K562 (cell line): Measurements from ENCODE around the gene GHSR. TPM values are rescaled to one million over a fixed set of nuclear protein-coding genes. Genes with fewer than 3 reads are reported as not detected.

Experiments used
- ATAC-seq: fragments of 200-7000 bp; cut with Tn5 transposase; 3 replicates; pipeline ENCODE4 v1.9.1; 2020; ENCODE audit warnings: moderate library complexity
- BruUV-seq: library from RNA; stranded (reverse); fragments of 400-500 nt; replicated peaks from 2 replicates; lab custom pipeline; 2021; lab: Mats Ljungman, UMichigan
- CTCF ChIA-PET: fragments of 300-600 bp; formaldehyde crosslinking; extraction: SDS; loops from one replicate; lab custom pipeline; 2021; ENCODE audit warnings: low intra/inter-chr PET ratio; lab: Yijun Ruan, JAX
- POLR2A ChIA-PET: fragments of 300-600, 350-650 bp; sonication (Branson Sonifier 250); formaldehyde crosslinking; extraction: SDS; loops from one replicate; lab custom pipeline; 2021; ENCODE audit warnings: antibody characterized with exemption, inconsistent platforms; lab: Yijun Ruan, JAX
- DNase-seq, 4 experiments: peaks; one replicate each; pipeline versions ENCODE4 v3.0.0 to v3.0.0-alpha.2; 2011 to 2018; ENCODE audit warnings: low spot score in 3 of 4, mixed read lengths in 3 of 4; ENCODE audit errors: extremely low read depth in 1 of 4
- FAIRE-seq: peaks from 2 replicates; lab custom pipeline; 2011; peaks lifted over from hg19 to GRCh38; lab: Jason Lieb, UNC
- H2AFZ ChIP-seq: 2 replicates; pipeline ENCODE4 v1.6.0; 2011; ENCODE audit warnings: low read depth, low read length, control low read depth, inconsistent platforms
- H3K27ac ChIP-seq: fragments of 200-600 bp; 3 replicates; pipeline ENCODE4 v1.8.0; 2011; ENCODE audit warnings: low read depth, mild to moderate bottlenecking, control low read depth, inconsistent platforms, low read length, moderate library complexity, mixed read lengths; ENCODE audit errors: extremely low read depth
- H3K27me3 ChIP-seq, 2 experiments: fragments of 300-600 bp in 1 of 2; 2 replicates in 1 of 2; 3 replicates in 1 of 2; pipeline versions ENCODE4 v1.6.0 to v1.8.0; 2011; ENCODE audit warnings: inconsistent platforms in 2 of 2, low read length in 2 of 2, mild to moderate bottlenecking in 1 of 2, mixed read lengths in 1 of 2, moderate library complexity in 1 of 2; ENCODE audit not compliant: control insufficient read depth in 2 of 2, insufficient read depth in 2 of 2
- H3K36me3 ChIP-seq: fragments of 300-600 bp; 3 replicates; pipeline ENCODE4 v1.8.0; 2011; ENCODE audit warnings: mild to moderate bottlenecking, low read length, inconsistent platforms; ENCODE audit not compliant: control insufficient read depth, insufficient read depth
- H3K4me1 ChIP-seq, 2 experiments: fragments of 200-600 bp in 1 of 2; replicated peaks in 1 of 2; 2 replicates in 1 of 2; 3 replicates in 1 of 2; pipeline versions ENCODE4 v1.5.1 to v1.8.0; 2011; ENCODE audit warnings: inconsistent platforms in 2 of 2, low read length in 2 of 2, mild to moderate bottlenecking in 1 of 2, mixed read lengths in 1 of 2, moderate library complexity in 1 of 2; ENCODE audit not compliant: control insufficient read depth in 2 of 2, insufficient read depth in 2 of 2
- H3K4me2 ChIP-seq: 2 replicates; pipeline ENCODE4 v1.6.1; 2011; ENCODE audit warnings: low read length, control low read depth, inconsistent platforms, mixed read lengths; ENCODE audit not compliant: insufficient read depth
- H3K4me3 ChIP-seq: fragments of 200-600 bp; sonication (generic), shearing (Covaris generic); 2 replicates; pipeline ENCODE4 v1.5.1; 2016; ENCODE audit warnings: control low read depth, inconsistent platforms
- H3K79me2 ChIP-seq: fragments of 200-600 bp; 3 replicates; pipeline ENCODE4 v1.8.0; 2011; ENCODE audit warnings: low read length, inconsistent platforms; ENCODE audit not compliant: control insufficient read depth, insufficient read depth
- H3K9ac ChIP-seq, 2 experiments: 2 replicates each; pipeline versions ENCODE4 v1.6.0 to v1.6.1; 2011; ENCODE audit warnings: low read depth in 2 of 2, low read length in 2 of 2, control low read depth in 1 of 2, inconsistent platforms in 1 of 2, mild to moderate bottlenecking in 1 of 2, mixed read lengths in 1 of 2; ENCODE audit not compliant: insufficient read depth in 1 of 2
- H3K9me1 ChIP-seq: one replicate; pipeline ENCODE4 v1.6.0; 2011; ENCODE audit warnings: inconsistent platforms, mild to moderate bottlenecking, low read length, moderate library complexity; ENCODE audit not compliant: control insufficient read depth, insufficient read depth
- H3K9me3 ChIP-seq: replicated peaks from 2 replicates; pipeline ENCODE4 v1.5.1; 2011; ENCODE audit warnings: low read depth, low read length, inconsistent platforms; ENCODE audit not compliant: control insufficient read depth, insufficient read depth
- H4K20me1 ChIP-seq: replicated peaks from 2 replicates; pipeline ENCODE4 v1.6.1; 2011; ENCODE audit warnings: low read length, inconsistent platforms, mixed read lengths; ENCODE audit not compliant: control insufficient read depth, insufficient read depth
- ETV5 ChIP-seq: sonication (generic); formaldehyde crosslinking; IDR thresholded peaks from 2 replicates; pipeline ENCODE4 v1.4.0; 2020; ENCODE audit warnings: low read depth, mild to moderate bottlenecking, missing genetic modification reagents
- KLF6 ChIP-seq: fragments of 250-450 bp; sonication (Bioruptor Pico); IDR thresholded peaks from 2 replicates; pipeline ENCODE4 v1.4.0; 2020; ENCODE audit warnings: mild to moderate bottlenecking, moderate library complexity, borderline replicate concordance
- MAFF ChIP-seq: IDR thresholded peaks from 2 replicates; pipeline ENCODE4 v1.6.1; 2012; ENCODE audit warnings: low read length, improper control_type of control experiment
- MAFK ChIP-seq: IDR thresholded peaks from 2 replicates; pipeline ENCODE4 v1.6.1; 2011; ENCODE audit warnings: low read length, improper control_type of control experiment
- PCBP1 ChIP-seq: fragments of 200-400 bp; formaldehyde crosslinking; IDR thresholded peaks from 2 replicates; pipeline ENCODE4 v1.6.1; 2018; ENCODE audit warnings: mild to moderate bottlenecking, low read depth, low read length; ENCODE audit not compliant: poor library complexity, severe bottlenecking
- RBM15 ChIP-seq: fragments of 200-400 bp; formaldehyde crosslinking; IDR thresholded peaks from 2 replicates; pipeline ENCODE4 v1.6.1; 2018; ENCODE audit warnings: mild to moderate bottlenecking, low read length, moderate library complexity; ENCODE audit not compliant: insufficient read depth
- RBM17 ChIP-seq: fragments of 200-400 bp; formaldehyde crosslinking; IDR thresholded peaks from 2 replicates; pipeline ENCODE4 v1.6.1; 2017; ENCODE audit warnings: low read depth, mild to moderate bottlenecking, low read length, borderline replicate concordance
- SUPT5H ChIP-seq: fragments of 450-650 bp; IDR thresholded peaks from 2 replicates; pipeline ENCODE4 v1.6.1; 2016
- ZNF224 ChIP-seq: sonication (generic); formaldehyde crosslinking; IDR thresholded peaks from 2 replicates; pipeline ENCODE4 v1.8.0; 2022; ENCODE audit warnings: mild to moderate bottlenecking, missing genetic modification reagents
- ZNF445 ChIP-seq: fragments of 250-450 bp; sonication (Bioruptor Pico); IDR thresholded peaks from 2 replicates; pipeline ENCODE4 v1.4.0; 2020; ENCODE audit warnings: low read depth, mild to moderate bottlenecking, moderate library complexity
- WGBS: fragments of 100-300 bp; shearing (Covaris generic); methylation state at CpG from one replicate; pipeline ENCODE4 v1.1.6; 2016; ENCODE audit warnings: low coverage, mixed read lengths; ENCODE audit not compliant: insufficient coverage; ENCODE audit errors: missing lambda C conversion rate; 5-methylcytosine and 5-hydroxymethylcytosine counted together
- in situ Hi-C: fragments of 300-500 bp; cut with MboI; formaldehyde crosslinking; loops from 4 replicates; pipeline ENCODE4 v1.15.0; 2018; ENCODE audit warnings: inconsistent platforms, mixed read lengths
- intact Hi-C: fragments of 100-400 bp; cut with micrococcal nuclease; formaldehyde crosslinking; loops from 2 replicates; pipeline ENCODE4 v1.14.2; 2022
- polyA plus RNA-seq, 8 experiments: library from polyadenylated mRNA; depleted of rRNA in 4 of 8; stranded (reverse) in 5 of 8; unstranded in 3 of 8; fragments of >200 nt; fragmentation: Nextera tagmentation in 2 of 8; fragmentation: Illumina TruSeq in 1 of 8; extraction: Ambion mirVana in 2 of 8; extraction: Trizol in 1 of 8; gene quantifications; 2 replicates each; pipeline versions ENCODE4 v1.2.1 to v1.2.3, GENCODE V29; 2011 to 2014; ENCODE audit warnings: inconsistent platforms in 1 of 8, missing spikeins in 1 of 8
- total RNA-seq, 7 experiments: library from RNA; depleted of rRNA in 6 of 7; stranded (reverse); fragments of >200 nt in 6 of 7; fragmentation: Illumina TruSeq in 2 of 7; extraction: Trizol in 2 of 7; gene quantifications; 2 replicates each; pipeline versions ENCODE4 v1.2.1 to v1.2.3, GENCODE V29; 2011 to 2021; ENCODE audit warnings: low replicate concordance in 1 of 7
- TF ChIP-seq, protein P1 (sequence below), 2 experiments: fragments of 450-650 bp; conservative IDR thresholded peaks; 2 replicates each; pipeline ENCODE4 v1.6.1; 2017; ENCODE audit warnings: mild to moderate bottlenecking in 2 of 2, moderate library complexity in 2 of 2
- TF ChIP-seq, protein P2 (sequence below): fragments of 250-450 bp; sonication (Bioruptor Pico); IDR thresholded peaks from 2 replicates; pipeline ENCODE4 v1.4.0; 2020; ENCODE audit warnings: mild to moderate bottlenecking
- TF ChIP-seq, protein P3 (sequence below), 2 experiments: fragments of 450-650 bp in 1 of 2; sonication (generic) in 1 of 2; formaldehyde crosslinking; conservative IDR thresholded peaks; 2 replicates each; pipeline versions ENCODE4 v1.4.0 to v1.8.1; 2020 to 2022; ENCODE audit warnings: mild to moderate bottlenecking in 1 of 2, missing genetic modification reagents in 1 of 2

The GHSR gene
- total and polyA plus RNA-seq, 9 of the 15 experiments (the other 6 are each of a cell fraction or from before 2014, with no cell fraction given) = not detected

DNA sequence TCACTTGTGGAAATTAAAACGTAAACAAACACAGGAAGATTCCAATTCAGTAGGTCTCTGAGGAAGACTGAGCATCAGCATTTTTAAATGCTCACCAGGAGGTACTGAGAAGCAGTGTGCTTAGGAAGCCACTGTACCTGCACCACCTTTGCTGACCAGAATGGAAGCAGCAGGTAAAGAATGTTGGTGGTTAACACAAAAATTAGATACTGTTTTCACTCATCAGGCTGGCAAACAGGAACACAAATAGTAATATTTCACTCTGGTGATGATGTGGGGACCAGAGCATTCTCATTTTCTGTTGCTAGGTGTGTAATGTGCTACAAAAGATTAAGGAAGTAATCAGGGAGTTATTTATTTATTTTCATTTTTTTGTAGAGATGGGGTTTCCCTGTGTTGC lies 29.9 kb upstream of the GHSR start:
- POLR2A ChIA-PET = interaction anchor here (0.6 kb wide), 1 partner anchor 48 kb away, joined by 3 read pairs; no protein-coding TSS in a partner anchor
- in situ Hi-C loops = no loop called here

More for the DNA sequence above, 29.9 kb upstream of the GHSR start:
- FAIRE-seq = no peak
- H3K79me2 ChIP-seq = no peaks in the 10 kb centered on the region
- no peak for TF ChIP-seq ZNF445
- TF ChIP-seq ETV5 (CRISPR knock-in tag) = no peak
- TF ChIP-seq PCBP1 = no peak
- TF ChIP-seq, protein P1, sequence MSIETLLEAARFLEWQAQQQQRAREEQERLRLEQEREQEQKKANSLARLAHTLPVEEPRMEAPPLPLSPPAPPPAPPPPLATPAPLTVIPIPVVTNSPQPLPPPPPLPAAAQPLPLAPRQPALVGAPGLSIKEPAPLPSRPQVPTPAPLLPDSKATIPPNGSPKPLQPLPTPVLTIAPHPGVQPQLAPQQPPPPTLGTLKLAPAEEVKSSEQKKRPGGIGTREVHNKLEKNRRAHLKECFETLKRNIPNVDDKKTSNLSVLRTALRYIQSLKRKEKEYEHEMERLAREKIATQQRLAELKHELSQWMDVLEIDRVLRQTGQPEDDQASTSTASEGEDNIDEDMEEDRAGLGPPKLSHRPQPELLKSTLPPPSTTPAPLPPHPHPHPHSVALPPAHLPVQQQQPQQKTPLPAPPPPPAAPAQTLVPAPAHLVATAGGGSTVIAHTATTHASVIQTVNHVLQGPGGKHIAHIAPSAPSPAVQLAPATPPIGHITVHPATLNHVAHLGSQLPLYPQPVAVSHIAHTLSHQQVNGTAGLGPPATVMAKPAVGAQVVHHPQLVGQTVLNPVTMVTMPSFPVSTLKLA (conservative IDR thresholded peaks at IDR 0.05) = no peak
- TF ChIP-seq, protein P2, sequence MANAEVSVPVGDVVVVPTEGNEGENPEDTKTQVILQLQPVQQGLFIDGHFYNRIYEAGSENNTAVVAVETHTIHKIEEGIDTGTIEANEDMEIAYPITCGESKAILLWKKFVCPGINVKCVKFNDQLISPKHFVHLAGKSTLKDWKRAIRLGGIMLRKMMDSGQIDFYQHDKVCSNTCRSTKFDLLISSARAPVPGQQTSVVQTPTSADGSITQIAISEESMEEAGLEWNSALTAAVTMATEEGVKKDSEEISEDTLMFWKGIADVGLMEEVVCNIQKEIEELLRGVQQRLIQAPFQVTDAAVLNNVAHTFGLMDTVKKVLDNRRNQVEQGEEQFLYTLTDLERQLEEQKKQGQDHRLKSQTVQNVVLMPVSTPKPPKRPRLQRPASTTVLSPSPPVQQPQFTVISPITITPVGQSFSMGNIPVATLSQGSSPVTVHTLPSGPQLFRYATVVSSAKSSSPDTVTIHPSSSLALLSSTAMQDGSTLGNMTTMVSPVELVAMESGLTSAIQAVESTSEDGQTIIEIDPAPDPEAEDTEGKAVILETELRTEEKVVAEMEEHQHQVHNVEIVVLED = no peak
- TF ChIP-seq KLF6 (CRISPR knock-in tag) = no peak
- TF ChIP-seq RBM15 = no peak
- no peak for TF ChIP-seq SUPT5H
- TF ChIP-seq RBM17 = no peak
- TF ChIP-seq MAFK = no peak
- TF ChIP-seq, protein P3, sequence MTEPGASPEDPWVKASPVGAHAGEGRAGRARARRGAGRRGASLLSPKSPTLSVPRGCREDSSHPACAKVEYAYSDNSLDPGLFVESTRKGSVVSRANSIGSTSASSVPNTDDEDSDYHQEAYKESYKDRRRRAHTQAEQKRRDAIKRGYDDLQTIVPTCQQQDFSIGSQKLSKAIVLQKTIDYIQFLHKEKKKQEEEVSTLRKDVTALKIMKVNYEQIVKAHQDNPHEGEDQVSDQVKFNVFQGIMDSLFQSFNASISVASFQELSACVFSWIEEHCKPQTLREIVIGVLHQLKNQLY (CRISPR knock-in tag; conservative IDR thresholded peaks at IDR 0.05) = no peak
- TF ChIP-seq MAFF = no peak
- TF ChIP-seq ZNF224 (CRISPR knock-in tag) = no peak
- H3K27me3 ChIP-seq = no peaks in the 10 kb centered on the region; a peak in 1 of 5 replicates
- no peaks in the 10 kb centered on the region for H3K36me3 ChIP-seq
- no peak overlapping the region for H3K4me2 ChIP-seq
- CTCF ChIA-PET = interaction anchor here (2.2 kb wide), 1 partner anchor 145 kb away, joined by 8 read pairs; no protein-coding TSS in a partner anchor
- H3K4me1 ChIP-seq = no peaks in the 10 kb centered on the region
- BruUV-seq = no TSS peak
- no peaks in the 10 kb centered on the region for H3K9me3 ChIP-seq
- no peak for DNase-seq
- intact Hi-C loops = loop anchor here (10.0 kb wide), 1 partner anchor 643 kb away; no protein-coding TSS in a partner anchor
- H3K9ac ChIP-seq = no peak overlapping the region
- no peak overlapping the region for H2AFZ ChIP-seq
- H3K9me1 ChIP-seq = no peaks in the 10 kb centered on the region
- H3K4me3 ChIP-seq = no peak overlapping the region
- no peak overlapping the region for H3K27ac ChIP-seq
- H4K20me1 ChIP-seq = no peaks in the 10 kb centered on the region
- 0% methylated on average over 1 of the region's 1 CpG for WGBS
- ATAC-seq = no peak
